Left ventricle myocardium inferior (tissue), 1 donor: ENCODE data around the gene CPXM2. TPM values are rescaled to one million over a fixed set of nuclear protein-coding genes. Genes with fewer than 3 reads are reported as not detected.

Experiments used
- DNase-seq: peaks from one replicate; pipeline ENCODE4 v3.0.0-alpha.2; 2020
- H3K27ac ChIP-seq: fragments of 200-600 bp; replicated peaks from 2 replicates; pipeline ENCODE4 v1.8.0; 2021
- H3K27me3 ChIP-seq: fragments of 200-600 bp; 2 replicates; pipeline ENCODE4 v1.8.0; 2021; ENCODE audit warnings: low read depth
- H3K36me3 ChIP-seq: fragments of 200-600 bp; 2 replicates; pipeline ENCODE4 v1.8.0; 2021
- H3K4me1 ChIP-seq: fragments of 200-600 bp; 2 replicates; pipeline ENCODE4 v1.8.0; 2021
- H3K4me3 ChIP-seq: fragments of 200-600 bp; 2 replicates; pipeline ENCODE4 v1.8.0; 2021; ENCODE audit warnings: mild to moderate bottlenecking, moderate library complexity
- H3K9me3 ChIP-seq: fragments of 200-600 bp; replicated peaks from 2 replicates; pipeline ENCODE4 v1.8.0; 2021
- intact Hi-C: fragments of 100-400 bp; cut with micrococcal nuclease; formaldehyde crosslinking; loops from one replicate; pipeline ENCODE4 v1.11.0; 2022
- total RNA-seq: library from RNA; stranded (reverse); fragmentation: NEBNext Ultra II Directional; extraction: Animal tissue kit (Norgen Biotek cat#: 25700); gene quantifications from one replicate; pipeline ENCODE4 v1.2.1, GENCODE V29; 2021
- TF ChIP-seq, protein P1 (sequence below): fragments of 200-600 bp; IDR thresholded peaks from 2 replicates; pipeline ENCODE4 v1.8.0; 2021; ENCODE audit warnings: antibody characterized with exemption, mild to moderate bottlenecking, borderline replicate concordance
- donor health status: DM: no; HTN: yes; CAD: no; lungs with severe emphysema.

CPXM2 gene
- total RNA-seq, 1 donor from 2014 or later = 4.5 TPM

- Histone ChIP-seq H3K27ac (no peak overlapping the region), H3K9me3 (no peaks in the 10 kb centered on the region), H3K4me3 (no peak overlapping the region), H3K27me3 (peaks cover 10% of the 10 kb centered on the region), H3K36me3 (no peaks in the 10 kb centered on the region), H3K4me1 (peaks cover 9% of the 10 kb centered on the region)
- TF ChIP-seq, protein P1, sequence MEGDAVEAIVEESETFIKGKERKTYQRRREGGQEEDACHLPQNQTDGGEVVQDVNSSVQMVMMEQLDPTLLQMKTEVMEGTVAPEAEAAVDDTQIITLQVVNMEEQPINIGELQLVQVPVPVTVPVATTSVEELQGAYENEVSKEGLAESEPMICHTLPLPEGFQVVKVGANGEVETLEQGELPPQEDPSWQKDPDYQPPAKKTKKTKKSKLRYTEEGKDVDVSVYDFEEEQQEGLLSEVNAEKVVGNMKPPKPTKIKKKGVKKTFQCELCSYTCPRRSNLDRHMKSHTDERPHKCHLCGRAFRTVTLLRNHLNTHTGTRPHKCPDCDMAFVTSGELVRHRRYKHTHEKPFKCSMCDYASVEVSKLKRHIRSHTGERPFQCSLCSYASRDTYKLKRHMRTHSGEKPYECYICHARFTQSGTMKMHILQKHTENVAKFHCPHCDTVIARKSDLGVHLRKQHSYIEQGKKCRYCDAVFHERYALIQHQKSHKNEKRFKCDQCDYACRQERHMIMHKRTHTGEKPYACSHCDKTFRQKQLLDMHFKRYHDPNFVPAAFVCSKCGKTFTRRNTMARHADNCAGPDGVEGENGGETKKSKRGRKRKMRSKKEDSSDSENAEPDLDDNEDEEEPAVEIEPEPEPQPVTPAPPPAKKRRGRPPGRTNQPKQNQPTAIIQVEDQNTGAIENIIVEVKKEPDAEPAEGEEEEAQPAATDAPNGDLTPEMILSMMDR = no peak
- no peak for DNase-seq
- intact Hi-C loops = no loop called here
Observed at GRCh38 chr10:123797813-123798212, 93.8 kb downstream of the CPXM2 start.

GRCh38 chr10:123796736-123797135, 94.9 kb downstream of the CPXM2 start:
- Histone ChIP-seq H3K36me3 (no peaks in the 10 kb centered on the region), H3K4me3 (no peak overlapping the region), H3K27ac (no peak overlapping the region), H3K4me1 (peaks cover 9% of the 10 kb centered on the region), H3K27me3 (peaks cover under 1% of the 10 kb centered on the region), H3K9me3 (no peaks in the 10 kb centered on the region)
- DNase-seq = no peak
- intact Hi-C loops = no loop called here
- TF ChIP-seq, protein P1 = no peak

DNA sequence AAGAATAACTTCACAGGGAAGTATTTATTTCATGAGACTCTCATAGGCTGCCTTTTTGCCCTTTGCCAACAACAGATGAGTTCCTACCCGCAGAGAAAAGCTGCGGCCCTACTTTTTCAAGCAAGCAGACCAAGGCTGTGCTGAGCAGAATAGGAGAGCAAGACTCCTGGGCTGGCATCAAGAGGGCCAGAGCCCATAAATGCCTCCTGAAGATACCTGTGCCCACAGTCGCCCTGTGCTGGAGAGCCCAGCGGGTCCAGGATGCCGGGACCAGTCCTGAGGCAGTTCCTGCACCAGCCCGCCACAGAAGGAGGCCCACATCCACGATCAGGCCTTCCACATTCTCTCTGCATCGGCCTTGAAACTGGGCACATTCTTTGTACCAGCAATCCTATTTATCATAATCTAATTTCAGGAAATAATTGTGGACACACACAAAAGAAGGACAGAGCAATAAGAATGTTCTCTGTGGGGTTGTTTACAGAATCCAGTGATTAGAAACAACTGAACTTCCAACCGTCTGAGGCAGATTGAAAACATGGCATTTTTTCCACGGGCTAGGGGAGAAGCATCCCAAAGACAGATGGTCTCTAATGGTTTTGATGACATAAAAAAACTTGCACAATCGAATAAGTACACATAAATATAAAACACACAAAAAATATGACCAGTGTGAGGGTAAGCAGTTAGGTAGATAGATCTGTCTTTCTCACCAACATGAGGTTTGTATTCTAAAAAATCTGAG, 95.6 kb downstream of the CPXM2 start:
- peaks cover 9% of the 10 kb centered on the region for H3K4me1 ChIP-seq
- H3K36me3 ChIP-seq = no peaks in the 10 kb centered on the region
- no peak overlapping the region for H3K27ac ChIP-seq
- no peaks in the 10 kb centered on the region for H3K27me3 ChIP-seq
- H3K4me3 ChIP-seq = no peak overlapping the region
- H3K9me3 ChIP-seq = no peaks in the 10 kb centered on the region
- no peak for DNase-seq
- TF ChIP-seq, protein P1 = no peak
- intact Hi-C loops = no loop called here

DNA sequence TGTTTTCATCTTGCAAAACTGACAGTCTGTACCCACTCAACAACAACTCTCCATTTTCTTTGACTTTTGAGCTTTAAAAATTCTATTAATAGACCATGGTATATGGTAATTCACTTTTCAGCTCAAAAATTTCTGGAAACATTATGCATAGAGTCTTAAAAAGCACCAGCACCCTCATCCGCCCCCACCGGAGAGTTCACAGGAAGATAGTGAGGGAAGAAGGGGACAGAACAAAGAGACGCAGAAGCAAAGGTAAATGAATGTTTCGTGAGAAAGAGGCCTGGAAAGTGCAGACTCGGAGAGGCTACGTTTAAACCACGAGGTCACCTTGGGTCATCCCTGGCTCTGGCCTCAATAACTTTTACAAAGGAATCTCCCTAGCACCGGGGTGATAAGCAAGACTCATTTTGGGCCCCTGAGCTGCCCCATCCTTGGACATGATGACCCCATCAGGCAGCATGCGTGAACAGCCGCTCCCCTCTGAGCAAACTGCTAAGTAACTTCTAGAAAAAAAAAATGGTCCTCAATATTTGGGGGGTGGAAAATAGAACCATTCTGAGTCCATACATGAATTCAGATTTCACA, 96.3 kb downstream of the CPXM2 start:
- H3K4me1 ChIP-seq = peaks cover 2% of the 10 kb centered on the region
- no peaks in the 10 kb centered on the region for H3K27me3 ChIP-seq
- no peak overlapping the region for H3K27ac ChIP-seq
- TF ChIP-seq, protein P1 = no peak
- H3K36me3 ChIP-seq = no peaks in the 10 kb centered on the region
- no peaks in the 10 kb centered on the region for H3K9me3 ChIP-seq
- intact Hi-C loops = no loop called here
- H3K4me3 ChIP-seq = no peak overlapping the region
- no peak for DNase-seq

- TF ChIP-seq, protein P1 = no peak
- no peaks in the 10 kb centered on the region for H3K36me3 ChIP-seq
- H3K27me3 ChIP-seq = peaks cover 19% of the 10 kb centered on the region
- no peak overlapping the region for H3K4me3 ChIP-seq
- intact Hi-C loops = no loop called here
- no peak for DNase-seq
- H3K27ac ChIP-seq = no peak overlapping the region
- H3K4me1 ChIP-seq = no peaks in the 10 kb centered on the region
- H3K9me3 ChIP-seq = peaks cover 8% of the 10 kb centered on the region
Observed at GRCh38 chr10:123792248-123792978, 99.2 kb downstream of the CPXM2 start.
